ENCODE measurements around the gene CTSL. TPM values are rescaled to one million over a fixed set of nuclear protein-coding genes. Genes with fewer than 3 reads are reported as not detected.

Gene CTSL
- total and polyA plus RNA-seq, 11 donors, result 86.6 to 382 (median 130) TPM

- intact Hi-C loops (cut with DNase I), result loop anchor here in 3 of 10 donors (5.0 to 10.0 kb wide), 3 partner anchors 43 to 55 kb away; no protein-coding TSS in a partner anchor
- ATAC-seq, result peak in 2 of 4 donors; percentile 62 to 94
Measured at GRCh38 chr9:87749335-87750035, 23.6 kb downstream of the CTSL start.

GRCh38 chr9:87750726-87751125, 24.8 kb downstream of the CTSL start:
- peaks cover 0 to 10% (median 0%) of the 10 kb centered on the region in 12 donors for H3K9me3 ChIP-seq
- intact Hi-C loops (cut with DNase I), result loop anchor here in 1 of 10 donors (10.0 kb wide), 1 partner anchor 46 kb away; no protein-coding TSS in a partner anchor
- H3K27me3 ChIP-seq, result peaks cover 0 to 9% (median 0%) of the 10 kb centered on the region in 9 donors
- 66 to 84% (median 76%) methylated on average over 2 of the region's 2 CpGs; no CpG with 5 or more reads in 1 of the 4 donors for WGBS, 4 donors
- H3K4me3 ChIP-seq, result no peak overlapping the region
- ATAC-seq (no peak), DNase-seq (no peak)
- no peak for TF ChIP-seq POLR2A (IDR thresholded peaks at IDR 0.05)
- TF ChIP-seq, protein P1, sequence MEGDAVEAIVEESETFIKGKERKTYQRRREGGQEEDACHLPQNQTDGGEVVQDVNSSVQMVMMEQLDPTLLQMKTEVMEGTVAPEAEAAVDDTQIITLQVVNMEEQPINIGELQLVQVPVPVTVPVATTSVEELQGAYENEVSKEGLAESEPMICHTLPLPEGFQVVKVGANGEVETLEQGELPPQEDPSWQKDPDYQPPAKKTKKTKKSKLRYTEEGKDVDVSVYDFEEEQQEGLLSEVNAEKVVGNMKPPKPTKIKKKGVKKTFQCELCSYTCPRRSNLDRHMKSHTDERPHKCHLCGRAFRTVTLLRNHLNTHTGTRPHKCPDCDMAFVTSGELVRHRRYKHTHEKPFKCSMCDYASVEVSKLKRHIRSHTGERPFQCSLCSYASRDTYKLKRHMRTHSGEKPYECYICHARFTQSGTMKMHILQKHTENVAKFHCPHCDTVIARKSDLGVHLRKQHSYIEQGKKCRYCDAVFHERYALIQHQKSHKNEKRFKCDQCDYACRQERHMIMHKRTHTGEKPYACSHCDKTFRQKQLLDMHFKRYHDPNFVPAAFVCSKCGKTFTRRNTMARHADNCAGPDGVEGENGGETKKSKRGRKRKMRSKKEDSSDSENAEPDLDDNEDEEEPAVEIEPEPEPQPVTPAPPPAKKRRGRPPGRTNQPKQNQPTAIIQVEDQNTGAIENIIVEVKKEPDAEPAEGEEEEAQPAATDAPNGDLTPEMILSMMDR (IDR thresholded peaks at IDR 0.05), result no peak
- H3K4me1 ChIP-seq, result peaks cover 0 to 6% (median 0%) of the 10 kb centered on the region in 12 donors
- no peaks in the 10 kb centered on the region for H3K36me3 ChIP-seq
- H3K27ac ChIP-seq, result no peak overlapping the region

More at GRCh38 chr9:87749335-87750035, 23.6 kb downstream of the CTSL start:
- H3K27ac ChIP-seq, result peak overlapping the region in 9 of 12 donors; percentile 8 to 64 (median 37)
- peaks cover 0 to 6% (median 0%) of the 10 kb centered on the region in 12 donors for H3K4me1 ChIP-seq
- DNase-seq, result no peak
- peaks cover 0 to 10% (median 0%) of the 10 kb centered on the region in 12 donors for H3K9me3 ChIP-seq
- 62 to 73% (median 66%) methylated on average over 5 of the region's 5 CpGs for WGBS, 4 donors
- H3K4me3 ChIP-seq, result no peak overlapping the region
- no peaks in the 10 kb centered on the region for H3K36me3 ChIP-seq
- peaks cover 0 to 9% (median 0%) of the 10 kb centered on the region in 9 donors for H3K27me3 ChIP-seq
- TF ChIP-seq, protein P1 (IDR thresholded peaks at IDR 0.05), result no peak
- no peak for TF ChIP-seq POLR2A (IDR thresholded peaks at IDR 0.05)

DNA sequence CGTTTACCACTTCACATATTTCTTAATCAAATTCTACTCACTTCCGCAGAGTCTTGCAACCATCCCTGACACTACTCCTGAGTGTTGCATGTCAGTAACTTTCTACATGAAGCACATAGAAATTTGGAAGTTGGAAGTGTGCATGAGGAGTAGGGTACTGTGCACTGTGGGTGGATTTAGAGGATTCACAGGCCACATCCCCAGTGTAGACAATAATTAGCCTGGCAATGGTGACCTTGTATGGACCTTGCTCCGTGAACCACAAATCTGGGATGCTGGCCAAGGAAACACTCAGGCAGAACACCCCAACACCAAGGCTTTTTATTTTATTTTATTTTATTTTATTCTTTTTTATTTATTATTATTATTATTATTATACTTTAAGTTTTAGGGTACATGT, 25.5 kb downstream of the CTSL start:
- no peak overlapping the region for H3K4me3 ChIP-seq
- peaks cover 0 to 6% (median 0%) of the 10 kb centered on the region in 12 donors for H3K4me1 ChIP-seq
- H3K9me3 ChIP-seq, result peaks cover 0 to 10% (median 0%) of the 10 kb centered on the region in 12 donors
- H3K27ac ChIP-seq, result no peak overlapping the region
- TF ChIP-seq POLR2A (IDR thresholded peaks at IDR 0.05), result no peak
- TF ChIP-seq, protein P1 (IDR thresholded peaks at IDR 0.05), result no peak
- no peaks in the 10 kb centered on the region for H3K36me3 ChIP-seq
- WGBS, 4 donors, result 69 to 76% (median 73%) methylated on average over 3 of the region's 3 CpGs
- DNase-seq (no peak), ATAC-seq (no peak)
- intact Hi-C loops (cut with DNase I), result loop anchor here in 1 of 10 donors (10.0 kb wide), 1 partner anchor 47 kb away; no protein-coding TSS in a partner anchor
- peaks cover 0 to 9% (median 0%) of the 10 kb centered on the region in 9 donors for H3K27me3 ChIP-seq

- no peak overlapping the region for H3K27ac ChIP-seq
- H3K27me3 ChIP-seq, result peaks cover 0 to 9% (median 0%) of the 10 kb centered on the region in 9 donors
- TF ChIP-seq, protein P1 (IDR thresholded peaks at IDR 0.05), result no peak
- ATAC-seq, result no peak
- H3K4me3 ChIP-seq, result no peak overlapping the region
- WGBS, 4 donors, result 46 to 79% (median 59%) methylated on average over 2 to 4 of the region's 4 CpGs
- intact Hi-C loops (cut with DNase I), result loop anchor here in 1 of 10 donors (10.0 kb wide), 1 partner anchor 47 kb away; no protein-coding TSS in a partner anchor
- H3K4me1 ChIP-seq, result peaks cover 0 to 6% (median 0%) of the 10 kb centered on the region in 12 donors
- H3K9me3 ChIP-seq, result peaks cover 0 to 10% (median 0%) of the 10 kb centered on the region in 12 donors
- no peak for DNase-seq
- no peaks in the 10 kb centered on the region for H3K36me3 ChIP-seq
Measured at GRCh38 chr9:87751868-87752267, 25.9 kb downstream of the CTSL start.

Measured in heart left ventricle (tissue), 16 donors.